ENCODE results near the gene POC1B.

Gene POC1B

DNA sequence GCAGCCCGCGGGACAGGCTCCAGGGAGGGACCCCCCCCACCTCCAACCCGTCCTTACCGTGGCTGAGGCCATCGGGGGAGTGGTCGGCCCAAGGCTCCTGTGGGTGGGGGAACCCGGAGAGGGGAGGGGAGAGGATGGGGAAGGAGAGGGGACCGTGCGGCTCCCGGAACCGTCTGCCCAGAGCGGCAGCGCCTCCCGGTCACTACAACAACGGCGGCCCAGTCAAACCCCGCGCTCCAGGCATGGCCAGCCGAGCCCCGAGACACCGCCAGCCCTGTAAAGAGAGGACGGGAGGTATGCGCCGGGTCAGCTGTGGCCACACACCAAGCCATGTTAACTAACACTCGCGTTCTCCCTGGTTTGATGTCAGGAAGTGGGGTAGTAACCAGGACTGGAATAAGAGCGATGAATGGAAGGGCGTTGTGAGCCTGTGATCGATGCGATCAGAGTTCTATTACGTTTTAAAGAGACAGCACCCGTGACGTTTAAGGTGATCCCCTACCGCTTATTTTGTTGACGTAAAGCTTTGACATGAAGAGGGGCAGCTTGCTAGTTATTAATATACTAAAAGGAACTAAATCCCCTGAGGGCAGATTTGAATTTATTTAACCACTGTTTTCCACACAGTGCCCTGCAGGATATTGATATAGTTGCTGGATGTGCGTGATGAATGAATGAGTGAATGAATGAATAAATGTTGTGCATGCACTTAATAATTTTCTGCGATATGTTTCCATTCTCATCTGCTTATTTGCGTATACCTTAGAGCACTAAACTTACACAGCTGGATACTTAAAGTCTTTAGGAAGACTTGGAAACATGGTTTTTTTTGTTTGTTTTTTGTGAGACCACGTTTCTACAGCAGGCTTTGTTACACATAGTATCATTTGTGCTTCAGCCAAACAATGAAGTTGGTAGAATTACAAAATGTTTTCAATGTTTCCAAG lies at the start of gene POC1B:
TSS of gene POC1B (minus strand) at position 224 of the 947 bp plus-strand sequence. CDS start at position 72, 152 bp downstream.
- in situ Hi-C loops (cut with MboI; ENCODE audit: low sequenced_read_pairs) = loop anchor here (10.0 kb wide), 1 partner anchor 511 kb away; no protein-coding TSS in a partner anchor

DNA sequence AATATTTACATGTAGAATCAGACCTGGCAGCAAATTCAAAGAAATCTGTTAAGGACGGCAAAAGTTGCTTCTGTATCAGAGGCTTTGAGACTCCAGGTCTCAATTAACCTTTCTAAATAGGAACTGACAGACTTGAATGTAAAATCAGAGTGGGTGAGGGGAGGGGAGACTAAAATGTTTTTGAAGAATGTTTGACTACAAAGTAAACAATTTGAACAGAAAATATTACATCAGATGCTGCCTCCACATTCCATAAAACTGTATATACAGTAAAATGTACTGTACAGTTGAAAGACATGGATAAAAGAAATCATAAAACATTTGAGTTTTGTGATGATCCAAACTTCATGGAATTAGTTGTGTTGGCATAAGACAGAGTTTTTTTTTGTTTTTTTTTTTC lies 49.5 kb upstream of the POC1B start:
- in situ Hi-C loops (cut with MboI; ENCODE audit: low sequenced_read_pairs) = no loop called here

DNA sequence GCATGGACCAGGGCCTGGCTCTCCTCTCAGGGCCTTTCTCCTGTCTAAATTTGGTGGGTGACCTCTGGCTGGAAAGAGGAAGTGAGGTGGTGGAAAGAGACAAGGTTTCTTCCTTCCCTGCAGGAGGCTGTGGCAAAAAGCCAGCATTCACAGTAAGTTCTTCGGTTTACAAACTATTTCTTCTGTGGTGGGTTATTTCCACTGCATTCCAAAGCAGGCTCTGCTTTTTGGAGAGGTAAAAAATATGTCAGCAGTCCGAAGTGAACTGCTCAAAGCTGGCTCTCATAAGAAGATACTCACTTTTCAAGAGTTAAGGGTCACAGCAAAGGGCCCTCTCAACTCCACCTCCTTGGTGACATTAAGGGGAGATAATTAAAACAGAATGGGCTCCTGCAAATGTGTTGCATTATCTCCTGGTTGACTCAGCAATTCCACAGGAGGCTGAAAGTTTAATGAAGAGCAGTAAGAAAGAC lies 48.9 kb upstream of the POC1B start:
- in situ Hi-C loops (cut with MboI; ENCODE audit: low sequenced_read_pairs) = no loop called here

DNA sequence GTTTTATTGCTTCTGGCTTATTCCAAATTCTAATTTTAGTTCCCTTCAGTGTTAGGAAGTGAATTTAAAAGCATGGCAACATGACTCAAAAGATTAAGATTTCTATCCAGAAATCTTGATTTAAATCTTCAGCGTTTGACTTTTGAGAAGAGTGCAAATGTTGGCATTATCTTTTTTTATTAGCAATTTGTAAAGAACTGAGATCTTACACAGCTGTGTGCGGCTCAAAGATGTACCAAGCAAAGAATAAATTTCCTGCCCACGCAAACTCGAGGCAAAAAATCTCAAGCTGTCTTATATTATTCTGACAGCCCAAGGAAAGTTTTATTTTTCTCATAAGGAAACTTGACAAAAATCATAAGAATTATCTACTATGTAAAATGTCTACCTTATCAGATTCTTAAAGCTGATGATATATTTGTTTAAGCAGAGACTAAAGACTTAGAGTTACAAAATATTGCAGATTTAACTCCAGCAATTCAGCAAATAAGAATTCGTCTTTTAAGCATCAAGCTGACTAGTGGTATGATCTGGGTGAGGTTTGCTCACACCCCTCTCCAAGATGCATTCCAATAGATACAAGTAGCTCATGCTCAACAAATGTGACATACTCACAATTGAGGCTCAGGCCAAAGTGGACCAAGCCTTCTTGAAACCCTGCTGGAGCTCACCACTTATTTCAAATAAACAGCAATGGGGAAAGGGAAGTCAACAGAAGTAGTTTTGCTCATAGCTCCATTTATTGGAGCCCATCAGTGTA lies 47.4 kb upstream of the POC1B start:
- in situ Hi-C loops (cut with MboI; ENCODE audit: low sequenced_read_pairs) = no loop called here

DNA sequence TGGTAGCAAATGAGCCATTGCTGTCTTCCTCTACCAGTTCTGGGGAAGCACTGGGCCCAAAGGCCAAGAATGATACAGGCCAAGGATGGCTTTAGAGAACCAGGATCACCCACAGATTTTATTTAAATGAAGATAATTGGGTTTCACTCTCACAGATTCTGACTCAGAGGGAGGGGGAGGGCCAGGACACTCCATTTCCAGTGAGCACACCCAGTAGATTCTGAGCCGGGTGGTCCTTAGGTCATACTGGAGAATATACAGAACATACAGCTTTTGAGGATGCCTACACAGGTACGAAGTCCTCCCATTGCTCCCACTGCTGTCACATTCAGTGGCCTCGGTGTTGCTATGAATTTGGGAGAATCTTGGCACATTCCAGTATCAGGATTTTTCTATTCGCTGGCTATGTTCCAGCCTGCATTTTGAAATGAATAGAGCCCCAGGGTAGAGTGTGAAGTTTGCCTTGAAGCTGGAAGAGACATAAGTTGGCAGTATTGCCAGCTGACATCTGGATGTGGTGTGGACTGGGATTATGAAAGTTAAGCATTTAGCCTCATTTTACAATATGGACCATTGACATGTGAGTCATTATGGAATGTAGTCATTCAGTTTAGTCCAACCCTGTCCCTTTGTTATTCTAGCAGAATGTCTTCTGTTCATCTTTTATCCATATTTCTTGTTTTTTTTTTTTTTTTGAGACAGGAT lies 45.8 kb upstream of the POC1B start:
- in situ Hi-C loops (cut with MboI; ENCODE audit: low sequenced_read_pairs) = no loop called here

DNA sequence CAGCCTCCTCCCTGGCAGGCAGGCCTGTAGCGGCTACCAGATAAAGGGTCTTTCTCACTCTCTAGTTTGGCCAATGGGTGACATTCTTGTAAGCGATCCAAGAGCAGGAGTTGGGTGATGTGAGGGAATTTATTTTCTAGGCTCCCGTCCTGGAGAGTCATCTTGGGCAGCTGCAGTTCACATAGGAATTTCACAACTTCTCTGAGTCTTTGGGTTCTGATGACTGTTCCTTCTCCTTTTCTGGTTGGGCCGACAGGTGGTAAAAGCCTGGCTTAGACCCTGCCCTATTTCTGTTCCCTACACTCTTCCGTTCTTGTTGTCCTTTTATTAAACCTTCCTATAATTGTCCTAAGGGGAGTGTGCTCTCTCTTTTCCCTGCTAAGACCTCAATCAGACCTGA lies 42.6 kb upstream of the POC1B start:
- in situ Hi-C loops (cut with MboI; ENCODE audit: low sequenced_read_pairs) = no loop called here

DNA sequence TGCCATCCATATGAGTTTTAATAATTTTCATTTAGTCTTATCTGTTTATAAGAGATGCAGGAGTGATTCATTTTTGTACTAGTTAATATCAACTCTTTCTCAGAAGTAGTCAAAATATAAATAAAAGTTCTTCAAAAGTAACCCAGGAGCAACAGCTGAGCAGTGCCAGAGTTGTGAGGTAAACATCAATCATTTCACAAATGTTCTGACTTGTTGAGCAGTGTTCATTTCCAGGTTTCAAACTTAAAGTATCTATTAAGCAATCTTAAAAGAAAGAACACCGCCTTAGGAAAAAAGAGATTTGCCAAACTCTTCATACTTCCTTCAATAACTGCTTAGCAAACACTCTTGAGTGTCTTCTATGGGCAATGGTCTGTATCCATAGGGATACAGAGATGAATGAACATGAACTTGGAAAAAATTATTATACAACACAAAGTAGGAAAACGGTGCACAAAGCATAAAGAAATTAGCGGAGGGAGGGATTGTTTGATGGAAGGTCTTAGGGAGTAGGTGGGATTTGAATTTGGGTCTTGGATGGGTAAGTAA lies 41.9 kb upstream of the POC1B start:
- in situ Hi-C loops (cut with MboI; ENCODE audit: low sequenced_read_pairs) = no loop called here

DNA sequence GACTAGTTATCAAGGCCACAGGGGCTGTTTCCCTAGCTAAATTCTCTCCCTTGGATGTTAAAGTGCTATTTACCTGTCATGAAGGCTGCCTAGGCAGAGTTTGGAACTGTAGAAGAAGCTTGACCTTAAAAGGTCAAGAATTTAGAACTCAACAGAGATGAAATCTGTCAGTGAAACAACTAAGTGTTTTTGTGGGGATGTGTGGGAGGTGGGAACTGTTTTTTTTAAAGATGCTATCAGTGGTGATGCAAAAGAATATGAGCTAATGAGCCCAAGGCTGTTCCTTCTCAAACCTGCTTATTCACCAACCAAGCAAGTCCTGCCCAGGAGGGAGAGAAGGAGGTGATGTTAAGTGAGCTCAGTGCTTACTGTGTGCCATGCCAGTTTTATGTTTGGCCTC lies 40.8 kb upstream of the POC1B start:
- in situ Hi-C loops (cut with MboI; ENCODE audit: low sequenced_read_pairs) = no loop called here

DNA sequence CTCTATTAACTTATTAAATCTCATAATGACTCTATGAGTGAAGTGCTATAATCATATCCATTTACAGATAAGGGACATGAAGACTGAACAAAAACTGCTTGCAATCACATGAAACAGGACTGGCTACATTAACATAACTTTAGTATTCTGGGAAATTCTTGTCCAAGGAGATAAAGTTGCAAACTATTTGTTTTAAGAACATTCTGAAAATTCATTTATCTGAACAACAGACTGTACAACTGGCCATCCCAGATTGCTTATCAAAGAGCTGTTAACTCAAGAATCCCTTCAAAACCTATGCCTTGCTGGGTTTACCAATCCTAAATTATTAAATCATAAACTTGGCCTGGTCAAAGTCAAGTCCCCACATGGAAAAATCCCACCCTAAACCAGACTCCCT lies 39.2 kb upstream of the POC1B start:
- in situ Hi-C loops (cut with MboI; ENCODE audit: low sequenced_read_pairs) = no loop called here

DNA sequence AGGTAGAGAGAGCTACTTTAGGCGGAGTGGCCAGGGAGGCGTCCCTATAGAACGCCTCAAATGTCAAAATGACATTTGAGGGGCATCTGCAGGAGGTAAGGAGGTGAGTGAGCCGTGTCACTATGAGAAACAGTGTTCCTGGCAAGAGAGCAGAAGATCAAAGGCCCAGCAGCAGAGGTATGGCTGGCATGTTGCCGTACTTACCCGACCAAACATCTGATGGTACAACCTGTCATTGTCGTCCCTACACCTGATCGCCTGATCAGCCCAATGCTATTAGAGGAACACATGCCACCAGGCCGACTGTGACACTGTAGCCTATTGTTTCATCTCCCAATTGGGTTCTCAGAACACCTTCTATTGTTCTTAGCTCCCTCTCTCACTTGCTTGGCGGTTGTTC lies 33.9 kb upstream of the POC1B start:
- in situ Hi-C loops (cut with MboI; ENCODE audit: low sequenced_read_pairs) = no loop called here

DNA sequence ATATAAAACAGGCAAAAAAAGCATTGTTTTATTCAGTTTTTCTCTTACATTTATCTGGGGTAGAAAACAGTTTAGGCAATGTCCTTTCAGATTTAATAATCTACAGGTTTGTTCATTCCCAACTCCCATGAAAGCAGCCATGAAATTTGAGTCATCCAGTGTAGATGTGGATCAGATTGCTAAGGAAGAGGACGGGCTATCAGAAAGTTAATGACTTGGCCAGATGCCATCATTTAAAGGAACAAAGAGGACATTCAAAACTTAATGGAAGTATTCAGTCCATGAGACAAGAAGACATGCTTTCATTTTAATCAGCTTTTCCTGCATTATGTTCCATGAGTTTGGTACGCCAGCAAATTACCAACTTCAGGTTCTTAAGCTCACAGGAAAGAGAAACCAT lies 31.1 kb upstream of the POC1B start:
- in situ Hi-C loops (cut with MboI; ENCODE audit: low sequenced_read_pairs) = no loop called here

DNA sequence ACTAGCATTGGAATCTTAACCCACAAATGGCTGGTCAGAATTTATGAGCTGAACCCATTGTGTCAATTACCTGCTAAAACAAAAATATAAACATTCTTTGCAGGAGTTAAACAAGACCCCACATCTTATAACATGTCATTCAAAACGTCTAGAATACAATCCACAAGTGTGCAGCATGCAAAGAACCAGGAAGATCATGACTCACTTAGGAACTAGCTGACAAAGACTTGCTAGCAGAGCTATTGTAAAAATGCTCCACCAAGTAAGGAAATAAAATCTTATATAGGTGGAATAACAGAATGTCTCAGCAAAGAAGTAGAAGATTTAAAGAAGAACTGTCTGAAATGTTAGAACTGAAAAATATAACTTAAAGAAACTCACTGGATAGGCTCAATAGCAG lies 26.5 kb upstream of the POC1B start:
- in situ Hi-C loops (cut with MboI; ENCODE audit: low sequenced_read_pairs) = no loop called here

DNA sequence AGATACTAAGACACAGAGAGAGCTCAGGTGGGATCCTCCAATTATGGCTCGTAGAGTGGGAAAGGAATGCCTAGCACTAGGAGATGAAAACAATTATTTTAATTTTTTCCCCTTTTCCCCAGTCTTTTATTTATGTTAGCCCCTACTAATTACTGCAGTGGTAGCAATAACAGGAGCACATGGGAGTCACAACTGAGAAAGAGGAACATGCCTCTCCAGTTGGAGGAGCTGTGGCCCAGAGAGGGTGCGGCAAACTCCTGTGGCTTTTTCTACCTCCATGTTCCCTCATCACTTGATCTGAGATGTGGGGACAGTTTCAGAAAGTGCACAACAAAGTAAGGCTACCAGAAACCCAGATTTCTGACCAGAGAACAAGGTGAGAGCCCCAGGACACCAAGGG lies 25.9 kb upstream of the POC1B start:
- in situ Hi-C loops (cut with MboI; ENCODE audit: low sequenced_read_pairs) = no loop called here

DNA sequence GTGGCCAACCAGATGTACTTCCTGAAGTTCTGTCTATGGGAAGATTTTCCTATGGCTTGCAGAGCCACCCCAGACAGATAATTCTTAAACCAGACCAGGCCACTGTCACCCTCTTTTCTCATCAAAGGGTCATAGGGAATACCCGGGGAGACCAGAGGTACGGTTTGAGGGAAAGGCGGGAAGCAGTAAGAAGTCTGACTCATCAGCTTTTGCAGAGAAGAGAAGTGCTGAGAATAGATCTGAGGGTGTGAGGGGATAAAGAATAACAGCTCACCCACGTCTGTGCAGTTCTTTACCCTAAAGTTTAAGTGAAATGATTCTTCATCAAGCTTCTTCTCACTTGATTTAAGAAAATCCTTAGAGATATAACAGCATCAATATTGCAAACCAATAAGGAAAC lies 21.3 kb upstream of the POC1B start:
- in situ Hi-C loops (cut with MboI; ENCODE audit: low sequenced_read_pairs) = no loop called here

DNA sequence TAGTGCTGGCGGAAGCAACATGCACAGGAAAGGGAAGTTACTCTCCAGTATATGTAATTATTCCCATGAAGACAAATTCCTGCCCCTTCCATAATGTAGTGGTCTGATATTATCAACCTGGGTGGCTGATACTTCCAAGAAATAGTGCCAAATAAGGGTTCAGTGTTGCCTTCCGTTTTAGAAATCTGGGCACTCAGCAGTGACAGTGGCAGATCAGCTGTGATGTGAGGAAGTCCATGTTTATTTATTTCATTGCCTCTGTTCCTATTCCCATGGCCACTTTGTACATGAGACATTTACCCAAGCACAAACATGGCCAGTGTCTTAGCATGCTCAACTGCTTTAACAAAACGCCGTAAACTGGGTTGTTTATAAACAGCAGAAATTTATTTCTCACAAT lies 20.3 kb upstream of the POC1B start:
- in situ Hi-C loops (cut with MboI; ENCODE audit: low sequenced_read_pairs) = no loop called here

DNA sequence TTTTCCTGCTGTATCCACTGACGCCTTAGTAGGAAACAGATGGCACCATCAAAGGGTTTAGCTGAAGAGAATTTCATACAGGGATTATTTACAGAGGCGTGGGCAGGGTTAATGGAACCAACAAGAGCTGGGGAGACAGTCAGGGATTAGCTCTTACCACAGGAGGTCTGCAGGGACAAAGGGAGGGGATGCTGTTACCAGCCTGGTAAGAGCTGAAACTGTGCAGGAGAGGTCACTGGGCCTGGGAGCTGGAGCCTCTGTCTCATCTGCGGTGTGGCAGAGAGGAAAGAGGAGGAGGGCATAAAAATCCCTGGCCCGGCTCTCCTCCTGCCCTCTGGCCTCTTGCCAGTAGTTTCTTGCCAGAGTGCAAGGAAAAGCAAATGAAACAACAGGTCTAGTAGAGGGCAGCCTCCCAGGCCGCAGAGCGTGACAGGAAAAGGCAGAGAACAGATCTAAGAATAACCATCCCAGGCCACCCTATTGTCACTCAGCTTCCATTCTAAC lies 18.9 kb upstream of the POC1B start:
- in situ Hi-C loops (cut with MboI; ENCODE audit: low sequenced_read_pairs) = no loop called here

DNA sequence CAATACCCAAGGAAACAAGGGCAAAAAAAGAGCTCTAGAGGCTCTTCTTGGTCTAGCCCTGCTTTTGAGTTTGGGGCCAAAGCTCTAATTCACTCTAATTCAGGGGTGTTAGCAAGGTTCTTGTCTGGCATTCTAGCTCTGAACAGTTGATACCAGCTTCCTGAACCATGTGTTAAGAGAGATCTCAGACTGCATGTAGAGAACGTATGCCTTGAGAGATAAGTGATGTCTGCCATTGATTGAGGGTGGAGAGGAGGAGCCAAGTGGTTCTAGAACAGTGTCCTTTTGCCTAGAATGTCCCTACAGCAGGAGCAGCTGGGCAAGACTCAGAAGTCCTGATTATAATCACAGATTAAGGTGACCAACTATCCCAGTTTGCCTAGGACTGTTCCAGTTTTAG lies 18.2 kb upstream of the POC1B start:
- in situ Hi-C loops (cut with MboI; ENCODE audit: low sequenced_read_pairs) = no loop called here

DNA sequence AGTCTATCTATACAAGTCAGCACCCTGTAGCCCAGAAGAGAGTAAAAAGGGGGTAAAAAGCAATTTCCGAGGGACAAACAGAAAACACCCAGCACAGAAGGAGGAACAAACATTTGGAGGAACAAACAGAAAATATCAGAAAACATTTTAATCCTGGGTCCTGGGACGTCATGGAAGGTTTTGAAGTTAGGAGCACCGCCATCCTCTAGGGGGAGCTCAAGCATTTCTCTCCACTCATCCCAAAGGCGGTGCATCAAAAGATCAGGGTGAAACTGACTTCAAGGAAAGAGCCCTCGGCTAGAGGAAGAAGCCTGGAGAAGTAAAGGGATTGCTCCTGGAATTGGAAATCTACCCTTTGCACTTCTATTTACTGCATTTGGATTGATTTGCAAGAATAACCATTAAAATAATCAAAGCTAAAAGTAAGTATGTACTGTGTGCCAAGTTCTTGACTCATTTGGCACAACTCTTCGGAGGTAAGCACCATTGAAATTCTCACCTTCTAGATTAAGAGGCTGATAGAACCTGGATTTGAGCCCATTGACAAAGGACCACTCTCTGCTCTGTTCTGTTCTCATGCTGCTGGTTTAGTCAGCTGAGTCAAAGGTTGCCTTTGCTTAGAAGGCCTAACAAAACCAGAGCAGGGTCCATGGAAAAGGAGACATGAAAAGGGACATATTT lies 17.2 kb upstream of the POC1B start:
- in situ Hi-C loops (cut with MboI; ENCODE audit: low sequenced_read_pairs) = no loop called here

DNA sequence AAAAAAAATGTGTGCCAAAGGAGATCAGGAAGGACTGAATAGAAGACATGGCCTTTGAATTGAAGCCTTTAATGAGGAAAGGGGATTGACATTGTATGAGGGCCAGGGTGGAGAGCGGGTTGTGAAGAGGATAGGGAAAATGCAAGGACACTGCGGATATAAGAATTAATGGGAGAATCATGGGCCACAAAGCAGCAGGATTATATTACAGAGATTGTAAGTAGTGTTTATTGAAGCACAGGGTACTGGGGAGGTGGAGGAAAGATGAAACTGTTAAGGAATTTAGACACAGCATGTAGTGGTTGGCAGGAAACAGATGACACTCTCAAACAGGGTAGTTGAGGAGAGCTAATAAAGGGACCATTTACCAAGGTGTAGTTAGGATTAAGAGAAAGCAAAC lies 16.4 kb upstream of the POC1B start:
- in situ Hi-C loops (cut with MboI; ENCODE audit: low sequenced_read_pairs) = no loop called here

DNA sequence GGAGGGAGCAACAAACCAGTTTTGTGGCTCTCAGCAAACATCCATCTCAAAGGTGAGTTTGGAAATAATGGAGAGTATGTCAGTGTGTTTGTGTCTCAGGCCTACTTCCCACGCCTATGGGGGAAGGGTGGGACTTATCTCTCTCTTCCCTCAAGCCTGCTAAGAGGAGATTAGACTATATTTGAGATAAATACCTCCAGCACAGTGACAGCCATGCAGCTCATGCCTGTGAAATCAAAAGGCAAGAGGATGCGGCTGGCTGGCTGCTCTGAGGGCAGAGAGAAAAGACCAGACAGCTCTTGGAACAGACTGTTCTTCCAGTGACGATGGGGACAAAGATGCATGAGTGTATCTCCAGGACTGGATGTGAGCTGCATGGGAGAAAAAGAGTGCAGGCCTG lies 14.7 kb upstream of the POC1B start:
- in situ Hi-C loops (cut with MboI; ENCODE audit: low sequenced_read_pairs) = no loop called here
